Vagina (tissue), 2 donors: ENCODE data around the gene SH3BP2. TPM values are rescaled to one million over a fixed set of nuclear protein-coding genes. Genes with fewer than 3 reads are reported as not detected.

Source experiments
- DNase-seq, 2 donors: peaks; one replicate each; pipeline ENCODE4 v3.0.0-alpha.2; 2017; ENCODE audit errors: extremely low spot score in 2 of 2
- H3K27ac ChIP-seq: fragments of 200-600 bp; sonication (generic); one replicate; pipeline ENCODE4 v1.5.1; 2019
- H3K27me3 ChIP-seq: fragments of 200-600 bp; sonication (generic); one replicate; pipeline ENCODE4 v1.5.1; 2019
- H3K36me3 ChIP-seq, 2 donors: fragments of 200-600 bp; sonication (generic); one replicate each; pipeline ENCODE4 v1.5.1; 2017 to 2019
- H3K4me1 ChIP-seq: fragments of 200-600 bp; sonication (generic); one replicate; pipeline ENCODE4 v1.5.1; 2019
- H3K4me3 ChIP-seq, 2 donors: fragments of 200-600 bp; sonication (generic); 1 replicate in 1 of 2; 2 replicates in 1 of 2; pipeline ENCODE4 v1.5.1; 2016 to 2019
- H3K9me3 ChIP-seq: fragments of 200-600 bp; sonication (generic); one replicate; pipeline ENCODE4 v1.5.1; 2019
- POLR2A ChIP-seq, 2 donors: fragments of 450-650 bp; IDR thresholded peaks; one replicate each; pipeline ENCODE4 v1.6.1; 2017; ENCODE audit warnings: antibody characterized with exemption in 2 of 2, mild to moderate bottlenecking in 2 of 2, moderate library complexity in 2 of 2
- POLR2AphosphoS5 ChIP-seq, 2 donors: sonication (generic); formaldehyde crosslinking; IDR thresholded peaks; one replicate each; pipeline ENCODE4 v1.9.0; 2017; ENCODE audit warnings: antibody characterized with exemption in 2 of 2, mild to moderate bottlenecking in 2 of 2, low read depth in 1 of 2; ENCODE audit not compliant: insufficient read depth in 1 of 2
- intact Hi-C: fragments of 100-400 bp; cut with DNase I; formaldehyde crosslinking; loops from one replicate; pipeline ENCODE4 v1.15.1; 2023
- total RNA-seq: library from RNA; depleted of rRNA; stranded (reverse); fragments of >200 nt; gene quantifications from one replicate; pipeline ENCODE4 v1.2.3, GENCODE V29; 2016
- TF ChIP-seq, protein P1 (sequence below), 3 experiments: fragments of 450-650 bp in 2 of 3; fragments of 200-600 bp in 1 of 3; sonication (generic) in 1 of 3; IDR thresholded peaks; one replicate each; pipeline ENCODE4 v1.5.1; 2017 to 2019; ENCODE audit warnings: antibody characterized with exemption in 3 of 3, mild to moderate bottlenecking in 2 of 3, moderate library complexity in 2 of 3

Gene SH3BP2
- total RNA-seq, 1 donor from 2014 or later, result 102 TPM

- Histone ChIP-seq H3K36me3 (peaks cover 0 to 38% of the 10 kb centered on the region in 2 donors), H3K27me3 (no peaks in the 10 kb centered on the region), H3K27ac (no peak overlapping the region), H3K4me1 (peaks cover 7% of the 10 kb centered on the region), H3K4me3 (no peak overlapping the region), H3K9me3 (no peaks in the 10 kb centered on the region)
- no peak for TF ChIP-seq POLR2A (IDR thresholded peaks at IDR 0.05)
- no peak for TF ChIP-seq POLR2AphosphoS5 (IDR thresholded peaks at IDR 0.05; ENCODE audit: insufficient read depth in 1 of 2, low read depth in 1 of 2)
- TF ChIP-seq, protein P1, sequence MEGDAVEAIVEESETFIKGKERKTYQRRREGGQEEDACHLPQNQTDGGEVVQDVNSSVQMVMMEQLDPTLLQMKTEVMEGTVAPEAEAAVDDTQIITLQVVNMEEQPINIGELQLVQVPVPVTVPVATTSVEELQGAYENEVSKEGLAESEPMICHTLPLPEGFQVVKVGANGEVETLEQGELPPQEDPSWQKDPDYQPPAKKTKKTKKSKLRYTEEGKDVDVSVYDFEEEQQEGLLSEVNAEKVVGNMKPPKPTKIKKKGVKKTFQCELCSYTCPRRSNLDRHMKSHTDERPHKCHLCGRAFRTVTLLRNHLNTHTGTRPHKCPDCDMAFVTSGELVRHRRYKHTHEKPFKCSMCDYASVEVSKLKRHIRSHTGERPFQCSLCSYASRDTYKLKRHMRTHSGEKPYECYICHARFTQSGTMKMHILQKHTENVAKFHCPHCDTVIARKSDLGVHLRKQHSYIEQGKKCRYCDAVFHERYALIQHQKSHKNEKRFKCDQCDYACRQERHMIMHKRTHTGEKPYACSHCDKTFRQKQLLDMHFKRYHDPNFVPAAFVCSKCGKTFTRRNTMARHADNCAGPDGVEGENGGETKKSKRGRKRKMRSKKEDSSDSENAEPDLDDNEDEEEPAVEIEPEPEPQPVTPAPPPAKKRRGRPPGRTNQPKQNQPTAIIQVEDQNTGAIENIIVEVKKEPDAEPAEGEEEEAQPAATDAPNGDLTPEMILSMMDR (IDR thresholded peaks at IDR 0.05), result no peak
- DNase-seq, result no peak
- intact Hi-C loops, result no loop called here
Observed at GRCh38 chr4:2888886-2889285, 96.0 kb downstream of the SH3BP2 start.

Other genes starting within 250 kb of the SH3BP2 start
- gene TNIP2, start 36.7 kb upstream of the SH3BP2 start, total RNA-seq, result 57.0 TPM
- gene ADD1, start 50.8 kb downstream of the SH3BP2 start, total RNA-seq, result 228 TPM
- 18.9 TPM for gene NOP14, start 170.3 kb downstream of the SH3BP2 start, total RNA-seq
- 2.7 TPM for gene GRK4, start 170.5 kb downstream of the SH3BP2 start, total RNA-seq